ENCODE data around the gene SLCO2A1. TPM values are rescaled to one million over a fixed set of nuclear protein-coding genes. Genes with fewer than 3 reads are reported as not detected.

Gene SLCO2A1
- total RNA-seq, 2 donors from 2014 or later, result 26.3 to 34.8 TPM

DNA sequence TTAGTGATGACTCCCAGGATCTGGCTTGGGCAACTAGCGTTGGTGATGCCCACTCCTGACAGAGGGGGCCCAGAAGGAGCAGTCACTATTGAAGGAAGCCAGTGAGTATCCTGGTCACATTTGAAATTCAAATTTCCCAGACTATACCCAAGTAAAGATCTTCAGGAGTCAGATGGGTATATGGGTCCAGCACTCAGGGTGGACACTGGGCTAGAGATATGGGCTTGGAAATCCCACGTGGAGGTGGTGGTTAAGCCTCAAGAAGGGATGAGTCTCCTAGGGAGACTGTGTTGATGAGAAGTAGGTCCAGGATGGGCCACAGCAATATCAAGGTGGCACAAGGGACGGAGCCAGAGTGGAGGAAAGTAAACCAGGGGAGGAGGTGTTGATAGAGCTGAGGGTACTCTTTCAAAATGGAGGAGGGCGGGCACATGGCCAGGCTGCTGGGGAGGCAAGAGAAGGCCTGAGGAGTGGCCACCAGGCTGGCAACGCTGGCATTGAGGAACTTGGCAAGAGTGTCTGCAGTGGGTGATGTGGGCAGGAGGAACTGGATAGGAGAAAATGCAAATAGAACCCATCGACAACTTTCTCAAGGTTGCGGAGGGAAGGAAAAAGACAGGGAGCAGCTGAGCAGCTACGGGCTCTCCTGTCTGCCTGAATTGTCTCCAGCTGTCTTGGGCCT, 3.7 kb upstream of the SLCO2A1 start:
- TF ChIP-seq, protein P1, sequence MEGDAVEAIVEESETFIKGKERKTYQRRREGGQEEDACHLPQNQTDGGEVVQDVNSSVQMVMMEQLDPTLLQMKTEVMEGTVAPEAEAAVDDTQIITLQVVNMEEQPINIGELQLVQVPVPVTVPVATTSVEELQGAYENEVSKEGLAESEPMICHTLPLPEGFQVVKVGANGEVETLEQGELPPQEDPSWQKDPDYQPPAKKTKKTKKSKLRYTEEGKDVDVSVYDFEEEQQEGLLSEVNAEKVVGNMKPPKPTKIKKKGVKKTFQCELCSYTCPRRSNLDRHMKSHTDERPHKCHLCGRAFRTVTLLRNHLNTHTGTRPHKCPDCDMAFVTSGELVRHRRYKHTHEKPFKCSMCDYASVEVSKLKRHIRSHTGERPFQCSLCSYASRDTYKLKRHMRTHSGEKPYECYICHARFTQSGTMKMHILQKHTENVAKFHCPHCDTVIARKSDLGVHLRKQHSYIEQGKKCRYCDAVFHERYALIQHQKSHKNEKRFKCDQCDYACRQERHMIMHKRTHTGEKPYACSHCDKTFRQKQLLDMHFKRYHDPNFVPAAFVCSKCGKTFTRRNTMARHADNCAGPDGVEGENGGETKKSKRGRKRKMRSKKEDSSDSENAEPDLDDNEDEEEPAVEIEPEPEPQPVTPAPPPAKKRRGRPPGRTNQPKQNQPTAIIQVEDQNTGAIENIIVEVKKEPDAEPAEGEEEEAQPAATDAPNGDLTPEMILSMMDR (IDR thresholded peaks at IDR 0.05), result no peak
- intact Hi-C loops (cut with DNase I), result no loop called here
- Histone ChIP-seq H3K9me3 (no peaks in the 10 kb centered on the region), H3K9ac (ENCODE audit: low read depth in 2 of 2, low read length in 2 of 2) (no peak overlapping the region), H3K4me3 (no peak overlapping the region), H3K36me3 (no peaks in the 10 kb centered on the region), H3K27me3 (peaks cover 11% of the 10 kb centered on the region), H3K4me1 (peaks cover 2% of the 10 kb centered on the region), H3K27ac (no peak overlapping the region)
- DNase-seq, result peak; percentile 13

DNA sequence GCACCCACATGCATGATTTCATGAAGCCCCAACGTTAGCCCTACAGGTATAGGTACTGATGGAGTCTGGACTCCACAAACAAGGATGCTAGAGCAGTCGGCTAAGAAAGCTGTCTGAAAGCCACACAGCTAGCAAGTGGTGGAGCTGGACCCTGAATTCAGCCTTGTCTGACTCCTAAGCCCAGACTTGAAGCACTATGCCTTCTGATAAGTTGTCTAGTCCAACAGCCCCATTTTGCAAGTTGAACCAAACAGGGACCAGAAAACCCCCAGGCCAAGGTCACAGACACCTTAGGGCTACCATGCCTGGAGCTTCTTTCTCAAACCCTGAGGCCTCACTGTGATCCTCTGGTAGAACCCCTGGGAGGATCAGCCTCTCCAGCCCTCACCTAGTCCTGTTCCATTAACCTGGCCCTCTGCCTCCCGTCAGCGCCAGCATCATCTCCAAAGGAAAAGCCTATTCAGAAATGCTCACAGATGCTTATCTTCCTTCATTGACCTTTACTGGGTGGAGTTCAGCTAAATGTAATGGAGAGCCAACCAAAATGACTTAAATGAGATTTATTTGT, 1.7 kb upstream of the SLCO2A1 start:
- intact Hi-C loops (cut with DNase I), result no loop called here
- DNase-seq, result peak; percentile 15
- no peak overlapping the region for H3K4me3 ChIP-seq
- no peak overlapping the region for H3K9ac ChIP-seq (ENCODE audit: low read depth in 2 of 2, low read length in 2 of 2)
- peaks cover 22% of the 10 kb centered on the region for H3K27me3 ChIP-seq
- H3K27ac ChIP-seq, result no peak overlapping the region
- TF ChIP-seq, protein P1 (IDR thresholded peaks at IDR 0.05), result no peak
- H3K36me3 ChIP-seq, result no peaks in the 10 kb centered on the region
- no peaks in the 10 kb centered on the region for H3K4me1 ChIP-seq
- no peaks in the 10 kb centered on the region for H3K9me3 ChIP-seq

DNA sequence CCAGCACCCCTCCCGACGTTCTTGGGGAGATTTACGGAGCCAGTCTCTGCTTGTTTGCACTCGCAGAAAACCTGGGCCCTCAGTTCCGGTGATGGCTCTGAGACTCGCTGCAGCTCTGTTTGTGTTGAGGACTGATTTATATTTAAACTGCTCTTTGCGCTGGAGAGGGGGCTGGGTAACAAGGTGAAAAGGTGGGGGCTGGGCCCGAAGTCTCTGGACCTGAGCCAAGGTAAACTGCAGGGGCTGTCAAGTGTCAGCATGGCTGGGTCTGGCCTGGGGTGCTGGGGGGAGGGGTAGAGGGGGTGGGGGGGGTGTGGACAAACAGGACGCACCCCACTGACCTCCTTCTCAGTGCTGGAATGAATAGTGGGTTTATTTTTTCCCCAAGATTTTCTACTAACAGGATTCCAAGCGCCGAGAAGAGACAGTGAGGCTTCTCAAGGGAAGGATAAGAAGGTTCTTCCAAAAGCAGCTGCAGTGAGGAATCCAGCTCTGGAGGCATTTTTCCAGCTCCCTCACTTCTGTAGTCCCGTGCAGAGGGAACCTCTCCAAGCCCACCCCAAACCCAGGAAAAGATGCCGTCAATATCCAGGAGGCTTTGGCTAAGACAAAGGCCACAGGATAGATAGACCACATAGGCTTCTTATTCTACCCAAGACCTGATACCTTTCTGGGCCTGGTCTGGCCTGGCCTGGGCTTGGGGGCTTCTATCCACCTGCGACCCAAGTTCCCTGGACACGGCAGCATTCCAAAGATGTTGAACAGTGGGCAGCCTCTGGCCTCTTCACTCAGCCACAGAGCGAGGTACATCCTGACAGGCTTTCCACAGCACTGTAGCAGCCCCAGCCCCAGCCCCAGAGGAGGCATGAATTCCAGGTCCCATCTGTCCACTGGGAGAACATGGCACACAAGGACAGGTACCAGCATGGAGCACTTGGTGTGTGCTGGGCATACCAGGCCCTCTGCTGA, 938 bp upstream of the SLCO2A1 start:
- peaks cover 22% of the 10 kb centered on the region for H3K27me3 ChIP-seq
- H3K4me3 ChIP-seq, result peak overlapping the region; percentile 53
- intact Hi-C loops (cut with DNase I), result no loop called here
- peak; percentile 18 for DNase-seq
- no peaks in the 10 kb centered on the region for H3K36me3 ChIP-seq
- no peak overlapping the region for H3K9ac ChIP-seq (ENCODE audit: low read depth in 2 of 2, low read length in 2 of 2)
- TF ChIP-seq, protein P1 (IDR thresholded peaks at IDR 0.05), result no peak
- no peaks in the 10 kb centered on the region for H3K9me3 ChIP-seq
- no peak overlapping the region for H3K27ac ChIP-seq
- no peaks in the 10 kb centered on the region for H3K4me1 ChIP-seq

DNA sequence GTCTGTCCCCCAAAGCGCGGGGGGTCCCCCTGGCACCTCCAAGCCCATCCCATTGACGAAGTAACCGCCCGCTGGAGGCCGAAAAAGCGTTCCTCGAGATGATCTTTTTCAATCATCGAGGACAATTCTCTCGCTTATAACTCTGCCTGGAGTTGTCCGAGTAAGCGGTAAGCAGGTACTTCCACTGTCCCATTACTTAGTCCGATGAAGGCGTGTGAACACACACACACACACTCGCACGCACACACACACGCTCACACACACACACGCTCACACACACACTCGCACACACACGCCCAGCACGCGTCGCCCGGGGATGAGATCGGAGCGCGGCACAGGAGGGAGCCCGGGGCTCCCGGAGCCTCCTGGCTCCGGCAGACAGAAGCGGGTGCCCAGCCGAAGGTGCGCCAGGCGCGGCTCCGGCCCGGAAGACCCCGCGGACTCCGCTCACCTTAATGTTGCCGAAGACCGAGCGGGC, 430 bp downstream of the SLCO2A1 start:
- Histone ChIP-seq H3K27me3 (peaks cover 22% of the 10 kb centered on the region), H3K4me3 (peak overlapping the region; percentile 53), H3K36me3 (no peaks in the 10 kb centered on the region), H3K9ac (ENCODE audit: low read depth in 2 of 2, low read length in 2 of 2) (peak overlapping the region in 1 of 2 donors; percentile 61), H3K9me3 (no peaks in the 10 kb centered on the region), H3K4me1 (no peaks in the 10 kb centered on the region), H3K27ac (no peak overlapping the region)
- TF ChIP-seq, protein P1 (IDR thresholded peaks at IDR 0.05), result no peak
- DNase-seq, result peak; percentile 17
- intact Hi-C loops (cut with DNase I), result no loop called here

Data from colonic mucosa (tissue), 4 donors.